A172 (cell line): ENCODE data around the gene STPG3. TPM values are rescaled to one million over a fixed set of nuclear protein-coding genes. Genes with fewer than 3 reads are reported as not detected.
A peak's percentile ranks its signal among the peaks of the same experiment; 100 is the strongest.

Experiments
- DNase-seq: peaks from one replicate; pipeline ENCODE4 v3.0.0-alpha.2; 2015; ENCODE audit warnings: low spot score
- total RNA-seq: library from RNA; depleted of rRNA; stranded (reverse); fragments of >200 nt; shearing (Covaris generic); gene quantifications from 2 replicates; pipeline ENCODE4 v1.2.3, GENCODE V29; 2014

Gene STPG3
- total RNA-seq, 1 experiment from 2014 or later = not detected

GRCh38 chr9:137265496-137266161 lies 14.5 kb downstream of the STPG3 start:
- DNase-seq = no peak

- no peak for DNase-seq
Observed at GRCh38 chr9:137266162-137266527, 15.1 kb downstream of the STPG3 start.

GRCh38 chr9:137266585-137267453 lies 15.7 kb downstream of the STPG3 start:
- DNase-seq = no peak

- DNase-seq = no peak
Observed at GRCh38 chr9:137267933-137268355, 16.9 kb downstream of the STPG3 start.

GRCh38 chr9:137268538-137269201 lies 17.6 kb downstream of the STPG3 start:
- no peak for DNase-seq

- DNase-seq = peak; percentile 83
Observed at GRCh38 chr9:137269231-137269772, 18.2 kb downstream of the STPG3 start.

GRCh38 chr9:137270929-137271695 lies 20.0 kb downstream of the STPG3 start:
- DNase-seq = no peak

GRCh38 chr9:137271696-137272076 lies 20.6 kb downstream of the STPG3 start:
- DNase-seq = no peak

- DNase-seq = no peak
Observed at GRCh38 chr9:137272241-137273094, 21.4 kb downstream of the STPG3 start.

- no peak for DNase-seq
Observed at GRCh38 chr9:137273095-137273490, 22.0 kb downstream of the STPG3 start.

GRCh38 chr9:137273611-137274320 lies 22.7 kb downstream of the STPG3 start:
- DNase-seq = no peak

GRCh38 chr9:137275203-137275587 lies 24.1 kb downstream of the STPG3 start:
- no peak for DNase-seq

GRCh38 chr9:137275588-137276472 lies 24.7 kb downstream of the STPG3 start:
- DNase-seq = no peak

- DNase-seq = peak; percentile 83
Observed at GRCh38 chr9:137276473-137277328, 25.6 kb downstream of the STPG3 start.

- DNase-seq = peak; percentile 98
Observed at GRCh38 chr9:137277329-137278041, 26.4 kb downstream of the STPG3 start, which contains the start of gene TOR4A. TOR4A (plus strand) TSS chr9:137277726; CDS start chr9:137278690, 964 bp downstream.

- no peak for DNase-seq
Observed at GRCh38 chr9:137278061-137278701, 27.1 kb downstream of the STPG3 start.
